AG04450 (cell line): ENCODE measurements around the gene PDLIM5. TPM values are rescaled to one million over a fixed set of nuclear protein-coding genes. Genes with fewer than 3 reads are reported as not detected.
A peak's percentile ranks its signal among the peaks of the same experiment; 100 is the strongest.

ENCODE experiments used
- CTCF ChIA-PET: fragments of 300-600, 350-600 bp; formaldehyde crosslinking; extraction: SDS; loops from one replicate; lab custom pipeline; 2022; ENCODE audit warnings: antibody characterized with exemption, inconsistent platforms; lab: Charles Lee
- POLR2A ChIA-PET: fragments of 350-600 bp; formaldehyde crosslinking; extraction: SDS; loops from one replicate; lab custom pipeline; 2021; ENCODE audit warnings: antibody characterized with exemption, inconsistent platforms; lab: Yijun Ruan, JAX
- DNase-seq: peaks from one replicate; pipeline ENCODE4 v3.0.0-alpha.2; 2011; ENCODE audit warnings: low read depth, low spot score
- H3K27ac ChIP-seq: one replicate; pipeline ENCODE4 v1.5.1; 2012; ENCODE audit warnings: low read depth, low read length, control low read depth
- H3K27me3 ChIP-seq: one replicate; pipeline ENCODE4 v1.6.0; 2012; ENCODE audit warnings: low read length; ENCODE audit not compliant: control insufficient read depth, insufficient read depth
- H3K4me3 ChIP-seq: 2 replicates; pipeline ENCODE4 v1.5.1; 2011; ENCODE audit warnings: mild to moderate bottlenecking, low read depth, low read length, control low read depth
- H3K9me3 ChIP-seq: 2 replicates; pipeline ENCODE4 v1.5.1; 2012; ENCODE audit warnings: low read length; ENCODE audit not compliant: control insufficient read depth, insufficient read depth
- polyA plus RNA-seq: library from polyadenylated mRNA; depleted of rRNA; stranded (reverse); fragments of >200 nt; gene quantifications from 2 replicates; pipeline ENCODE4 v1.2.3, GENCODE V29; 2011
- TF ChIP-seq, protein P1 (sequence below): IDR thresholded peaks from 2 replicates; pipeline ENCODE4 v1.5.1; 2011; ENCODE audit warnings: low read depth, low read length, control low read depth, inconsistent platforms

The PDLIM5 gene
- polyA plus RNA-seq, 1 experiment, result 81.5 TPM

GRCh38 chr4:94598758-94599157 is 147.0 kb downstream of the PDLIM5 start:
- H3K27me3 ChIP-seq, result no peaks in the 10 kb centered on the region
- POLR2A ChIA-PET, result no interaction called here
- TF ChIP-seq, protein P1, sequence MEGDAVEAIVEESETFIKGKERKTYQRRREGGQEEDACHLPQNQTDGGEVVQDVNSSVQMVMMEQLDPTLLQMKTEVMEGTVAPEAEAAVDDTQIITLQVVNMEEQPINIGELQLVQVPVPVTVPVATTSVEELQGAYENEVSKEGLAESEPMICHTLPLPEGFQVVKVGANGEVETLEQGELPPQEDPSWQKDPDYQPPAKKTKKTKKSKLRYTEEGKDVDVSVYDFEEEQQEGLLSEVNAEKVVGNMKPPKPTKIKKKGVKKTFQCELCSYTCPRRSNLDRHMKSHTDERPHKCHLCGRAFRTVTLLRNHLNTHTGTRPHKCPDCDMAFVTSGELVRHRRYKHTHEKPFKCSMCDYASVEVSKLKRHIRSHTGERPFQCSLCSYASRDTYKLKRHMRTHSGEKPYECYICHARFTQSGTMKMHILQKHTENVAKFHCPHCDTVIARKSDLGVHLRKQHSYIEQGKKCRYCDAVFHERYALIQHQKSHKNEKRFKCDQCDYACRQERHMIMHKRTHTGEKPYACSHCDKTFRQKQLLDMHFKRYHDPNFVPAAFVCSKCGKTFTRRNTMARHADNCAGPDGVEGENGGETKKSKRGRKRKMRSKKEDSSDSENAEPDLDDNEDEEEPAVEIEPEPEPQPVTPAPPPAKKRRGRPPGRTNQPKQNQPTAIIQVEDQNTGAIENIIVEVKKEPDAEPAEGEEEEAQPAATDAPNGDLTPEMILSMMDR, result no peak
- no peaks in the 10 kb centered on the region for H3K9me3 ChIP-seq
- H3K27ac ChIP-seq, result no peak overlapping the region
- DNase-seq, result no peak
- no peak overlapping the region for H3K4me3 ChIP-seq
- CTCF ChIA-PET, result interaction anchor here (0.6 to 2.5 kb wide), 2 partner anchors 191 to 192 kb away, joined by 3 to 23 read pairs; no protein-coding TSS in a partner anchor

- H3K27me3 ChIP-seq, result no peaks in the 10 kb centered on the region
- TF ChIP-seq, protein P1, result no peak
- no peak overlapping the region for H3K4me3 ChIP-seq
- H3K9me3 ChIP-seq, result no peaks in the 10 kb centered on the region
- ChIA-PET POLR2A (no interaction called here), CTCF (interaction anchor here (1.5 kb wide), 1 partner anchor 196 kb away, joined by 6 read pairs; no protein-coding TSS in a partner anchor)
- DNase-seq, result peak; percentile 69
- H3K27ac ChIP-seq, result no peak overlapping the region
Measured at GRCh38 chr4:94603170-94603747, 151.5 kb downstream of the PDLIM5 start.

GRCh38 chr4:94605241-94605805 is 153.6 kb downstream of the PDLIM5 start:
- no peaks in the 10 kb centered on the region for H3K9me3 ChIP-seq
- POLR2A ChIA-PET, result no interaction called here
- H3K27ac ChIP-seq, result no peak overlapping the region
- CTCF ChIA-PET, result interaction anchor here (1.0 to 2.3 kb wide), 3 partner anchors 16 to 520 kb away, joined by 3 to 13 read pairs (median 4); no protein-coding TSS in a partner anchor
- no peak overlapping the region for H3K4me3 ChIP-seq
- DNase-seq, result no peak
- no peaks in the 10 kb centered on the region for H3K27me3 ChIP-seq
- TF ChIP-seq, protein P1, result no peak

- CTCF ChIA-PET, result interaction anchor here (1.6 kb wide), 1 partner anchor 202 kb away, joined by 4 read pairs; no protein-coding TSS in a partner anchor
- no peak overlapping the region for H3K4me3 ChIP-seq
- H3K27ac ChIP-seq, result no peak overlapping the region
- no peaks in the 10 kb centered on the region for H3K9me3 ChIP-seq
- H3K27me3 ChIP-seq, result no peaks in the 10 kb centered on the region
- TF ChIP-seq, protein P1, result no peak
- POLR2A ChIA-PET, result no interaction called here
- DNase-seq, result no peak
Measured at GRCh38 chr4:94610145-94610544, 158.4 kb downstream of the PDLIM5 start.

DNA sequence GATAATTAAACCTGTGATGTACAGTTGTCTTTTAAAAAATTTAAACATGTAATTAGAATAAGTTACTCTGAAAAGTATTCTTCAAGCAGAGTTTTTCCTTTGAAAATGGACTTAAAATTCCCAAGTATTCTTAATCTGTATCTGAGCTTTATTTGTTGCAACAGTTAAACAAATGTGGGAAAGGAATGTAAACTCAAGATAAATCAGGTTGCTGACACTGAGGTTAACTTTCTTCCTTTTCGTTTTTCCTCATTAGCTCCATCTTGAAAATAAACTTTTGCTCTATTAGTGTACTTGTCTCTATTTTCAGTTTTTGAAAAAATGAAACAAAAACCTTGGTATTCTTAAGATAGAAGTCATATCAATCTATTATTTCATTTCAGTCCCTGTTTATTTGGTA is 161.5 kb downstream of the PDLIM5 start:
- DNase-seq, result no peak
- Histone ChIP-seq H3K4me3 (no peak overlapping the region), H3K9me3 (no peaks in the 10 kb centered on the region), H3K27me3 (no peaks in the 10 kb centered on the region), H3K27ac (no peak overlapping the region)
- TF ChIP-seq, protein P1, result no peak
- CTCF ChIA-PET, result interaction anchor here (1.6 to 3.4 kb wide), 2 partner anchors 9 to 206 kb away, joined by 5 to 10 read pairs; no protein-coding TSS in a partner anchor
- POLR2A ChIA-PET, result no interaction called here
